Esophagus (tissue), 2 donors: Measurements from ENCODE around the gene MYOG. TPM values are rescaled to one million over a fixed set of nuclear protein-coding genes. Genes with fewer than 3 reads are reported as not detected.

Experiments used
- H3K27ac ChIP-seq, 2 donors: one replicate each; pipeline ENCODE4 v1.5.1; 2013; ENCODE audit warnings: low read depth in 2 of 2, mild to moderate bottlenecking in 2 of 2, inconsistent platforms in 1 of 2, low read length in 1 of 2, moderate library complexity in 1 of 2
- H3K27me3 ChIP-seq, 2 donors: one replicate each; pipeline ENCODE4 v1.6.1; 2013; ENCODE audit warnings: low read length in 2 of 2, control low read depth in 1 of 2, mild to moderate bottlenecking in 1 of 2; ENCODE audit not compliant: insufficient read depth in 2 of 2, control insufficient read depth in 1 of 2
- H3K36me3 ChIP-seq, 2 donors: one replicate each; pipeline ENCODE4 v1.6.1; 2013; ENCODE audit warnings: low read length in 1 of 2; ENCODE audit not compliant: control insufficient read depth in 2 of 2, insufficient read depth in 2 of 2
- H3K4me1 ChIP-seq, 2 donors: one replicate each; pipeline ENCODE4 v1.6.1; 2013; ENCODE audit warnings: low read length in 1 of 2; ENCODE audit not compliant: control insufficient read depth in 2 of 2, insufficient read depth in 2 of 2
- H3K4me3 ChIP-seq, 2 donors: one replicate each; pipeline ENCODE4 v1.5.1; 2013; ENCODE audit warnings: low read length in 2 of 2, mild to moderate bottlenecking in 2 of 2, low read depth in 1 of 2, moderate library complexity in 1 of 2
- H3K9me3 ChIP-seq, 2 donors: one replicate each; pipeline ENCODE4 v1.6.1; 2013; ENCODE audit warnings: mild to moderate bottlenecking in 2 of 2, low read depth in 1 of 2, low read length in 1 of 2, moderate library complexity in 1 of 2; ENCODE audit not compliant: control insufficient read depth in 2 of 2, insufficient read depth in 1 of 2
- WGBS, 2 donors: extraction: QIAGEN DNeasy Blood & Tissue Kit; methylation state at CpG; one replicate each; pipeline ENCODE4 v1.1.7; 2013; 5-methylcytosine and 5-hydroxymethylcytosine counted together
- polyA plus RNA-seq, 2 donors: library from polyadenylated mRNA; stranded (reverse); fragments of 200-250 nt; gene quantifications; one replicate each; pipeline ENCODE4 v1.2.3, GENCODE V29; 2013
- donor health status: healthy with polysubstance abuse.
- donor health status: Bipolar disorder and iron deficiency.

MYOG gene
- polyA plus RNA-seq, 2 donors, result not detected

GRCh38 chr1:203041351-203041932 is 44.4 kb downstream of the MYOG start:
- no peak overlapping the region for H3K4me3 ChIP-seq
- no peaks in the 10 kb centered on the region for H3K36me3 ChIP-seq
- H3K9me3 ChIP-seq, result no peaks in the 10 kb centered on the region
- WGBS, 2 donors, result 72 to 80% methylated on average over 3 of the region's 3 CpGs
- no peak overlapping the region for H3K27ac ChIP-seq
- no peaks in the 10 kb centered on the region for H3K4me1 ChIP-seq
- H3K27me3 ChIP-seq, result no peaks in the 10 kb centered on the region

- WGBS, 2 donors, result 54 to 55% methylated on average over 5 of the region's 5 CpGs
- no peak overlapping the region for H3K27ac ChIP-seq
Observed at GRCh38 chr1:203040513-203041275, 45.1 kb downstream of the MYOG start.

GRCh38 chr1:203039609-203040512 is 46.0 kb downstream of the MYOG start:
- H3K4me3 ChIP-seq, result no peak overlapping the region
- no peaks in the 10 kb centered on the region for H3K36me3 ChIP-seq
- no peaks in the 10 kb centered on the region for H3K4me1 ChIP-seq
- no peaks in the 10 kb centered on the region for H3K27me3 ChIP-seq
- 53 to 55% methylated on average over 11 of the region's 11 CpGs for WGBS, 2 donors
- H3K27ac ChIP-seq, result no peak overlapping the region
- no peaks in the 10 kb centered on the region for H3K9me3 ChIP-seq

More at GRCh38 chr1:203040513-203041275, 45.1 kb downstream of the MYOG start:
- H3K9me3 ChIP-seq, result no peaks in the 10 kb centered on the region
- no peaks in the 10 kb centered on the region for H3K4me1 ChIP-seq
- H3K36me3 ChIP-seq, result no peaks in the 10 kb centered on the region
- H3K4me3 ChIP-seq, result no peak overlapping the region
- H3K27me3 ChIP-seq, result no peaks in the 10 kb centered on the region

- Histone ChIP-seq H3K27me3 (no peaks in the 10 kb centered on the region), H3K9me3 (no peaks in the 10 kb centered on the region), H3K4me3 (no peak overlapping the region), H3K4me1 (no peaks in the 10 kb centered on the region), H3K27ac (no peak overlapping the region), H3K36me3 (no peaks in the 10 kb centered on the region)
- 51 to 52% methylated on average over 22 of the region's 22 CpGs for WGBS, 2 donors
Observed at GRCh38 chr1:203038891-203039608, 46.8 kb downstream of the MYOG start.

GRCh38 chr1:203038217-203038741 is 47.5 kb downstream of the MYOG start:
- Histone ChIP-seq H3K27me3 (no peaks in the 10 kb centered on the region), H3K4me3 (no peak overlapping the region), H3K36me3 (no peaks in the 10 kb centered on the region), H3K9me3 (no peaks in the 10 kb centered on the region), H3K4me1 (no peaks in the 10 kb centered on the region), H3K27ac (no peak overlapping the region)
- 28 to 31% methylated on average over 9 of the region's 9 CpGs for WGBS, 2 donors

- H3K4me3 ChIP-seq, result no peak overlapping the region
- H3K9me3 ChIP-seq, result no peaks in the 10 kb centered on the region
- H3K4me1 ChIP-seq, result no peaks in the 10 kb centered on the region
- no peaks in the 10 kb centered on the region for H3K27me3 ChIP-seq
- H3K36me3 ChIP-seq, result no peaks in the 10 kb centered on the region
- 76 to 81% methylated on average over 10 of the region's 10 CpGs for WGBS, 2 donors
- H3K27ac ChIP-seq, result no peak overlapping the region
Observed at GRCh38 chr1:203037509-203038190, 48.2 kb downstream of the MYOG start.

GRCh38 chr1:203036537-203036936 is 49.3 kb downstream of the MYOG start:
- Histone ChIP-seq H3K4me3 (no peak overlapping the region), H3K36me3 (no peaks in the 10 kb centered on the region), H3K9me3 (no peaks in the 10 kb centered on the region), H3K27me3 (no peaks in the 10 kb centered on the region), H3K4me1 (no peaks in the 10 kb centered on the region), H3K27ac (no peak overlapping the region)
- WGBS, 2 donors, result 49 to 62% methylated on average over 2 of the region's 2 CpGs

- no peaks in the 10 kb centered on the region for H3K36me3 ChIP-seq
- H3K27ac ChIP-seq, result no peak overlapping the region
- H3K4me1 ChIP-seq, result no peaks in the 10 kb centered on the region
- H3K27me3 ChIP-seq, result no peaks in the 10 kb centered on the region
- no peaks in the 10 kb centered on the region for H3K9me3 ChIP-seq
- WGBS, 2 donors, result 54 to 59% methylated on average over 4 of the region's 4 CpGs
- no peak overlapping the region for H3K4me3 ChIP-seq
Observed at GRCh38 chr1:203036135-203036534, 49.7 kb downstream of the MYOG start.
